GM23248 (cell line): Measurements from ENCODE around the gene CD7. TPM values are rescaled to one million over a fixed set of nuclear protein-coding genes. Genes with fewer than 3 reads are reported as not detected.

Experiments
- DNase-seq: peaks from one replicate; pipeline ENCODE4 v3.0.0-alpha.2; 2015
- H2AFZ ChIP-seq: fragments of 200-600 bp; sonication (generic); 2 replicates; pipeline ENCODE4 v1.6.1; 2016; ENCODE audit warnings: antibody characterized with exemption
- H3F3A ChIP-seq: fragments of 200-600 bp; sonication (generic); 2 replicates; pipeline ENCODE4 v1.6.1; 2016; ENCODE audit warnings: mild to moderate bottlenecking, antibody characterized with exemption, mixed run types; ENCODE audit not compliant: insufficient read depth
- H3K27ac ChIP-seq: fragments of 200-600 bp; sonication (generic); 2 replicates; pipeline ENCODE4 v1.5.1; 2016; ENCODE audit warnings: mild to moderate bottlenecking
- H3K27me3 ChIP-seq: fragments of 200-600 bp; sonication (generic); replicated peaks from 2 replicates; pipeline ENCODE4 v1.6.1; 2016; ENCODE audit warnings: mild to moderate bottlenecking; ENCODE audit not compliant: insufficient read depth
- H3K36me3 ChIP-seq: fragments of 200-600 bp; sonication (generic); 2 replicates; pipeline ENCODE4 v1.6.1; 2016; ENCODE audit warnings: low read depth, mild to moderate bottlenecking
- H3K4me1 ChIP-seq: fragments of 200-600 bp; sonication (generic); 2 replicates; pipeline ENCODE4 v1.6.1; 2016; ENCODE audit warnings: mild to moderate bottlenecking; ENCODE audit not compliant: insufficient read depth
- H3K4me2 ChIP-seq: fragments of 200-600 bp; sonication (generic); one replicate; pipeline ENCODE4 v1.6.1; 2016; ENCODE audit warnings: mild to moderate bottlenecking; ENCODE audit not compliant: unreplicated experiment
- H3K4me3 ChIP-seq: fragments of 200-600 bp; sonication (generic); 2 replicates; pipeline ENCODE4 v1.5.1; 2016; ENCODE audit warnings: mild to moderate bottlenecking
- H3K79me2 ChIP-seq: fragments of 200-600 bp; sonication (generic); 2 replicates; pipeline ENCODE4 v1.6.1; 2016; ENCODE audit warnings: mild to moderate bottlenecking; ENCODE audit not compliant: insufficient read depth
- H3K9ac ChIP-seq: fragments of 200-600 bp; sonication (generic); 2 replicates; pipeline ENCODE4 v1.6.1; 2016; ENCODE audit warnings: mild to moderate bottlenecking
- H3K9me2 ChIP-seq: fragments of 200-600 bp; sonication (generic); 2 replicates; pipeline ENCODE4 v1.6.1; 2016; ENCODE audit warnings: mixed run types, mild to moderate bottlenecking, moderate library complexity; ENCODE audit not compliant: insufficient read depth
- H3K9me3 ChIP-seq: fragments of 200-600 bp; sonication (generic); one replicate; pipeline ENCODE4 v1.6.1; 2017; ENCODE audit warnings: low read depth
- H4K20me1 ChIP-seq: fragments of 200-600 bp; sonication (generic); 2 replicates; pipeline ENCODE4 v1.6.0; 2016; ENCODE audit not compliant: insufficient read depth
- EZH2 ChIP-seq: fragments of 200-600 bp; sonication (generic); IDR thresholded peaks from 2 replicates; pipeline ENCODE4 v1.6.1; 2018; ENCODE audit warnings: antibody characterized with exemption, mild to moderate bottlenecking; ENCODE audit not compliant: insufficient read depth, poor library complexity, severe bottlenecking
- EZH2phosphoT487 ChIP-seq: fragments of 200-600 bp; sonication (generic); IDR thresholded peaks from 2 replicates; pipeline ENCODE4 v1.6.1; 2018; ENCODE audit warnings: antibody characterized with exemption, moderate library complexity, mild to moderate bottlenecking, low read depth; ENCODE audit not compliant: insufficient read depth
- WGBS, 2 experiments: methylation state at CpG; one replicate each; pipeline ENCODE4 v1.1.6; 2015 to 2017; ENCODE audit warnings: low lambda C conversion rate in 2 of 2, low coverage in 1 of 2; ENCODE audit errors: missing lambda C conversion rate in 2 of 2; 5-methylcytosine and 5-hydroxymethylcytosine counted together
- in situ Hi-C: fragments of 300-500 bp; cut with MboI; formaldehyde crosslinking; loops from 2 replicates; pipeline ENCODE4 v1.15.0; 2020
- polyA plus RNA-seq: library from polyadenylated mRNA; unstranded; fragments of >200 nt; fragmentation: Nextera tagmentation; extraction: Ambion mirVana; gene quantifications from 2 replicates; pipeline ENCODE4 v1.2.1, GENCODE V29; 2016
- total RNA-seq: library from RNA; depleted of rRNA; stranded (reverse); fragments of >200 nt; shearing (Covaris generic); gene quantifications from 2 replicates; pipeline ENCODE4 v1.2.3, GENCODE V29; 2014

CD7 gene
- total and polyA plus RNA-seq, 2 experiments from 2014 or later = 0.22 to 0.23 TPM

GRCh38 chr17:82331345-82331939 is 14.0 kb upstream of the CD7 start:
- Histone ChIP-seq H3K4me2 (no peak overlapping the region), H3K27me3 (peaks cover 9% of the 10 kb centered on the region)

GRCh38 chr17:82330322-82331239 is 13.2 kb upstream of the CD7 start:
- in situ Hi-C loops = no loop called here
- no peaks in the 10 kb centered on the region for H3K4me1 ChIP-seq
- no peaks in the 10 kb centered on the region for H3F3A ChIP-seq
- WGBS, 2 experiments = 37 to 46% methylated on average over 27 to 28 of the region's 28 CpGs
- no peaks in the 10 kb centered on the region for H4K20me1 ChIP-seq
- peaks cover 9% of the 10 kb centered on the region for H3K27me3 ChIP-seq
- no peaks in the 10 kb centered on the region for H3K9me2 ChIP-seq
- no peak overlapping the region for H3K9ac ChIP-seq
- H2AFZ ChIP-seq = no peak overlapping the region
- H3K36me3 ChIP-seq = no peaks in the 10 kb centered on the region
- H3K9me3 ChIP-seq = no peaks in the 10 kb centered on the region
- DNase-seq = peak; percentile 45
- H3K79me2 ChIP-seq = no peaks in the 10 kb centered on the region
- TF ChIP-seq EZH2phosphoT487 (no peak), EZH2 (no peak)
- no peak overlapping the region for H3K27ac ChIP-seq
- no peak overlapping the region for H3K4me2 ChIP-seq
- no peak overlapping the region for H3K4me3 ChIP-seq

More at GRCh38 chr17:82331345-82331939, 14.0 kb upstream of the CD7 start:
- H3K36me3 ChIP-seq = no peaks in the 10 kb centered on the region
- no peak overlapping the region for H3K9ac ChIP-seq
- H2AFZ ChIP-seq = no peak overlapping the region
- 90 to 91% methylated on average over 25 of the region's 25 CpGs for WGBS, 2 experiments
- H3K9me3 ChIP-seq = no peaks in the 10 kb centered on the region
- H3K27ac ChIP-seq = no peak overlapping the region
- no peak overlapping the region for H3K4me3 ChIP-seq
- H3K9me2 ChIP-seq = no peaks in the 10 kb centered on the region
- H3F3A ChIP-seq = no peaks in the 10 kb centered on the region
- no peaks in the 10 kb centered on the region for H3K4me1 ChIP-seq
- H3K79me2 ChIP-seq = no peaks in the 10 kb centered on the region
- TF ChIP-seq EZH2 = no peak
- TF ChIP-seq EZH2phosphoT487 = no peak
- H4K20me1 ChIP-seq = no peaks in the 10 kb centered on the region
- no peak for DNase-seq
- in situ Hi-C loops = no loop called here

GRCh38 chr17:82329683-82330321 is 12.4 kb upstream of the CD7 start:
- Histone ChIP-seq H3K9me2 (no peaks in the 10 kb centered on the region), H3K9ac (no peak overlapping the region), H4K20me1 (no peaks in the 10 kb centered on the region), H3K79me2 (no peaks in the 10 kb centered on the region), H3K27me3 (peaks cover 9% of the 10 kb centered on the region), H3K27ac (no peak overlapping the region), H3K4me3 (no peak overlapping the region), H2AFZ (no peak overlapping the region), H3F3A (no peaks in the 10 kb centered on the region), H3K4me1 (no peaks in the 10 kb centered on the region), H3K36me3 (no peaks in the 10 kb centered on the region), H3K9me3 (no peaks in the 10 kb centered on the region), H3K4me2 (no peak overlapping the region)
- whole genome bisulfite sequencing, 2 experiments = 83% methylated on average over 15 to 19 of the region's 19 CpGs
- in situ Hi-C loops = no loop called here
- TF ChIP-seq EZH2phosphoT487 (no peak), EZH2 (no peak)
- no peak for DNase-seq

GRCh38 chr17:82328994-82329507 is 11.6 kb upstream of the CD7 start:
- no peak overlapping the region for H3K27ac ChIP-seq
- in situ Hi-C loops = no loop called here
- TF ChIP-seq EZH2 = no peak
- TF ChIP-seq EZH2phosphoT487 = no peak
- no peak for DNase-seq
- no peak overlapping the region for H3K4me2 ChIP-seq
- no peak overlapping the region for H3K4me3 ChIP-seq
- H3K9me2 ChIP-seq = no peaks in the 10 kb centered on the region
- H3K9me3 ChIP-seq = no peaks in the 10 kb centered on the region
- H4K20me1 ChIP-seq = no peaks in the 10 kb centered on the region
- H3K9ac ChIP-seq = no peak overlapping the region
- H3K4me1 ChIP-seq = no peaks in the 10 kb centered on the region
- H2AFZ ChIP-seq = no peak overlapping the region
- no peaks in the 10 kb centered on the region for H3K36me3 ChIP-seq
- WGBS, 2 experiments = 90 to 91% methylated on average over 12 to 15 of the region's 15 CpGs
- no peaks in the 10 kb centered on the region for H3K79me2 ChIP-seq
- H3K27me3 ChIP-seq = peaks cover 9% of the 10 kb centered on the region
- H3F3A ChIP-seq = no peaks in the 10 kb centered on the region
